Measurements from ENCODE around the gene GAL3ST1.

Gene GAL3ST1

DNA sequence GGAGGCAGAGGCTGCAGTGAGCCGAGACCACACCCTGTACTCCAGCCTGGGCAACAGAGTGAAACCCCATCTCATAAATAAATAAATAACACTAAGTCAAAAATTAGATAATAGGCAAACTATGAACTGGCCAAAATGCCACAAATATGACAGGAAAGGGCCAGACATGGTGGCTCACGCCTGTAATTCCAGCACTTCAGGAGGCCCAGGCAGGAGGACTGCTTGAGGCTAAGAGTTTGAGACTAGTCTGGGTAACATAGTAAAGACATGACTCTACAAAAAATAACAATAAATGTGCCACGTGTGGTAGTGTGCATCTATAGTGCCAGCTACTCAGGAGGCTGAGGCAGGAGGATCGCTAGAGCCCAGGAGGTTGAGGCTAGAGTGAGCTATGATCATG lies 47.8 kb downstream of the GAL3ST1 start:
- TF ChIP-seq, protein P1, sequence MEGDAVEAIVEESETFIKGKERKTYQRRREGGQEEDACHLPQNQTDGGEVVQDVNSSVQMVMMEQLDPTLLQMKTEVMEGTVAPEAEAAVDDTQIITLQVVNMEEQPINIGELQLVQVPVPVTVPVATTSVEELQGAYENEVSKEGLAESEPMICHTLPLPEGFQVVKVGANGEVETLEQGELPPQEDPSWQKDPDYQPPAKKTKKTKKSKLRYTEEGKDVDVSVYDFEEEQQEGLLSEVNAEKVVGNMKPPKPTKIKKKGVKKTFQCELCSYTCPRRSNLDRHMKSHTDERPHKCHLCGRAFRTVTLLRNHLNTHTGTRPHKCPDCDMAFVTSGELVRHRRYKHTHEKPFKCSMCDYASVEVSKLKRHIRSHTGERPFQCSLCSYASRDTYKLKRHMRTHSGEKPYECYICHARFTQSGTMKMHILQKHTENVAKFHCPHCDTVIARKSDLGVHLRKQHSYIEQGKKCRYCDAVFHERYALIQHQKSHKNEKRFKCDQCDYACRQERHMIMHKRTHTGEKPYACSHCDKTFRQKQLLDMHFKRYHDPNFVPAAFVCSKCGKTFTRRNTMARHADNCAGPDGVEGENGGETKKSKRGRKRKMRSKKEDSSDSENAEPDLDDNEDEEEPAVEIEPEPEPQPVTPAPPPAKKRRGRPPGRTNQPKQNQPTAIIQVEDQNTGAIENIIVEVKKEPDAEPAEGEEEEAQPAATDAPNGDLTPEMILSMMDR (IDR thresholded peaks at IDR 0.05), result no peak

DNA sequence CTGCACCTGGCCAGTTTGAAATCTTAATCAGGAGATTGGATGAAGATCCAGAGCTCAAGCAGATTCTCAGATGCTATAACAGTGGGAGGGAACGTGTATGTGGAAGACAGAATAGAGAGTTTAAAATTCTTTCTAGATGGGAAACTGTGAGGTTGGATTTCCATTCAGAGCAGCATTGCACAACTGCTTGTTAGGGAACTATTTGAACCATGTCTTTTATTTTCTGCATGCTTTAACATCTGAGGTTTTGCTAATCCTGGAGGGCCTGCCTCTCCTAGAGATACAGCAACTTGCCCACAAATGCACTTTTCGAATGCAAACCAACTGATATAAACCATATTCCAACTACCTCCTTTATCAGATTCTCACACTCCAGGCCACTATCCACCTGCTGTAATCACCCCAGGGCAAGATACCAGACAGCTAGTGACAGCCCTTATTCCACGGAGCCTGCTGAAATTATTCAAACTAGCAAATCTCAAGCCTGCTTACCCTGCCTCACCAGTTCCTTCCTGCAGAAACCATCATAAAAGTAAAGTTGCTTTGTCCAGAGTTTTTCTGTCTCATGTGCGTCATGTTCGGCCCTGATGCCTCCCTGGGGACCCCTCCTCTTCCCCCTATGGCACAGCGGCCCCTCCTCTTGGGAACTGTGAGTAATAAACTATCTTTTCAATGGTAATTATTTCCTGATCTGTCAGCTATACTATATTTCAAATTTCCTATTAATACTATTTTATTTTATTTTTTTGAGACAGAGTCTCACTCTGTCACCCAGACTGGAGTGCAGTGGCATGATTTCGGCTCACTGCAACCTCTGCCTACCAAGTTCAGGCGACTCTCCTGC lies 50.6 kb downstream of the GAL3ST1 start:
- TF ChIP-seq, protein P1 (IDR thresholded peaks at IDR 0.05), result no peak

DNA sequence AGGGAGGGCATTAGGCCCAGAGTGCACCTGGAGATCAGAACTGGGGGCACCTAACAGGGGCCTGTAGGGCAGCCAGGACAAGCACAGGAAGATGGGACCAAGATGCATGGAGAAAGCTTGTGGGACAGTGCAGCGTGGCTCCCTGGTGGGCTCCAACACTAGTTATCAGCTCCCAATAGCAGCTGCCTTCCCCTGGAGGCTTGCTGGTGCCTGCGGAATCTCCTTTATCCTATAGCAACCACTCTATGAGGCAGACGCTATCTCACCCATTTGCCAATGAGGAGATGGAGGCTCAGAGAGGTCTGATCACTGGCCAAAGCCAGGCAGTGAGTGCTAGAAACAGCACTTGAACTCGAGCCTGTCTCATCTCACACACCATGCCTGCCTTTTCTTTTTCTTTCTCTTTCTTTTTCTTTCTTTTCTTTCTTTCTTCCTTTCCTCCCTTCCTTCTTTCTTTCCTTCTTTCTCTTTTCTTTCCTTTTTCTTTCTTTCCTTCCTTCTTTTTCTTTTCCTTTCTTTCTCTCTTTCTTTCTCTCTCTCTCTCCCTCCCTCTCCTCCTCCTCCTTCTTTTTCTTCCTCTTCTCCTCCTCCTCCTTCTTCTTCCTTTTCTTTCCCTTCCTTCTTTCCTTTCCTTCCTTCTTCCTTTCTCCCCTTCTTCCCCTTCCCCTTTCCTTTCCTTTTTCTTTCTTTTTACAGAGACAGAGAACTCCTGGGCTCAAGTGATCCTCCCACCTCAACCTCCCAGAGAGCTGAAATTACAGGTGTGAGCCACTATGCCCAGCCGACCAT lies 52.9 kb downstream of the GAL3ST1 start:
- TF ChIP-seq, protein P1 (IDR thresholded peaks at IDR 0.05), result no peak

DNA sequence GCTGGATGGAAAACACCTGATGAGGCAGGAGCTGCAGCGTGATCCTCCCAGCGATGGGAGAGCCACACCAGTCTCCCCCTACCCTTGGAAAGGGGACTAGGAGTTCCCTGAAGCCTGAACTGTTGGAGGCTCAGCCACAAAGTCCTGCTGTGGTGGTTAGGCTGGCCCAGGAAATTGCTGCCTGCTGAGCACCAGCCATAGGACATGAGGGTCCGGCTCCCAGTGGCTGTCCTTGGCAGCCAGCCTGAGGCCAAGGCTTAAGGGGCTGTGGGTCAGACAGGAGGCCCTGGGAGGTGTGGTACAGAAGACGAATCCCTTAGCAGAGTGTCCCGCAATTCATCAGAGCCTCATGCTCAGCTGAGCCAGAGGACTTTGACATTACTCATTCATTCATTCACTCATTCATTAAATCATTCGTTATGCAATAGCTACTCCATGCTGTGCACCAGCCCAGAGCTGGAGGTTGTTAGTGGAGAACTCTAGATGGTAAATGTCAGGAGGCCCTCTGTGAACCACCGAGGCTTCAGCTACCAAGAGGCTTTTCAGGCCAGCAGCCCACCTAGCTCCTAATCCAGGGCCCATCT lies 54.5 kb downstream of the GAL3ST1 start:
- TF ChIP-seq, protein P1 (IDR thresholded peaks at IDR 0.05), result no peak

DNA sequence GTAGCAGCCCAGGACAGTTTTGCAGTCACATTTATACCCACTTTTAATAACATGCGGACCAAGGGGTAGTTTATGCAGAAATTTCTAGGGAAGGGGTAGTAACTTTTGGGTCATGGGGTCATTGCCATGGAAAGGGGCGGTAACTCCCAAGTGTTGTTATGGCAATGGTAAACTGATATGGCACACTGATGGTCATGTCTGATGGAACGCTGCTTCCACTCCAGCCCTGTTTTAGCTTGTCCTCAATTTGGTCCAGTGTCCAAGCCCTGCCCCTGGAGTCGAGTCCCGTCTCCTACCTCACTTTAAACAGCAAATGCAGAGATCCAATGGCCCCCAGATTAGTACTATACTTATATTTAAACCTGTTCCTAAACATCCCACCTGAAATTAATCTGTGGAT lies 57.7 kb downstream of the GAL3ST1 start:
- TF ChIP-seq, protein P1 (IDR thresholded peaks at IDR 0.05), result no peak

DNA sequence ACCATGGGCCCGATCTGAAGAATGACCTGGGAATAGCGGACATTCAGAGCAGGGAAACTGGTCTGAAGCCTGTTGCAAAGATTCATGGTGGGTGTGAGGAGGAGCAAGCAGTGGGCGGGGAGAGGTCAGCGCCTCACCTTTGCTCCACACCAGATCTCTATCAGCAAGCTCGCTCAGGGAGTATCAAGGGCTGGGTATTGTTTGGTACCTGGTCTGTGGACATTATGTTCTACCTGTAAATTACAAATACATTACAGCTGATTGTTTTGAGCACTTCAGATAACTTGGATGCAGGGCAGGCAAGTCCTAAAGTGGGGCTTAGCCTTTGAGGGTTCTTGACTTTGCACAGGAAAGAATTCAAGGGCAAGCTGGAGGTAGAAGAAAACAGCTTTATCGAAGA lies 58.2 kb downstream of the GAL3ST1 start:
- TF ChIP-seq, protein P1 (IDR thresholded peaks at IDR 0.05), result no peak

DNA sequence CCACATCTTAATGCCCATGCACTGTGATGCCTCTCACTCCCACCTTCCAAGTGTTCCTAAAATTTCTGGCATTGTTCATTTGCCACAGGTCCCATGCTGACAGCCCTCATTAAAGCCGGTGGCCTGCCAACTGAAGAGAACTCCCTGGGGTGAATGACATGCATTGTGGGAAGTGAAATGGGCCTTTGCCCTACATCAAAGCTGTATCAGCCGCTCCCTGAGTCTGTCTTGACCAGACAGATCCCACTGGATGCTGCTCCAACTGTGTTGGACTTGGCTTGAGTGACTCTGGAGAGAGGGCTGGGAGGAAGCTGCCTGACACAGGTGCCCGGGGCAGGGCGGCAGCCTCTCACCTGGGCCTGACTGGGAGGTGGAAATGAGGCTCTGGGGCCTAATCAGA lies 60.2 kb downstream of the GAL3ST1 start:
- TF ChIP-seq, protein P1 (IDR thresholded peaks at IDR 0.05), result no peak
